GM12872 (cell line): ENCODE results near the gene ISM2.

Experiments used
- CTCF ChIP-seq: IDR thresholded peaks from 3 replicates; pipeline ENCODE4 v1.5.1; 2011; ENCODE audit warnings: low read depth, mild to moderate bottlenecking, low read length, moderate library complexity; ENCODE audit not compliant: insufficient read depth

The ISM2 gene

DNA sequence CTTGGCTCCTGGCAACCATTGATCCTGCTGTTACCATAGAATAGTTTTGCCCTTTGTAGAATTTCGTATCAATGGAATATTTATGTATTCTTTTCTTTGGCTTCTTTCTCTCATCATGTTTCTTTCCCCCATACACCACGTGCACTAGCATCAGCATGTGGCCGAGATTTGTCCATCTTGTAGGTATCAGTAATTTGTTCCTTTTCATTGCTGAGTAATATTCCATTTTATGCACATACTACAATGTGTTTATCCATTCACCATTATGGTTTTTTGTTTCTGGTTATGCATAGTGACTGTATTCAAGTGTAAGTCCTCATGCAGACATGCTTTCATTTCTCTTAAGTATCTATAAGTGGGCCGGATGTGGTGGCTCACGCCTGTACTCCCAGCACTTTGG lies 4.5 kb upstream of the ISM2 start:
- TF ChIP-seq CTCF = no peak

- no peak for TF ChIP-seq CTCF
These were observed 3.6 kb upstream of the ISM2 start for GRCh38 chr14:77502109-77502782.

GRCh38 chr14:77498984-77499527 lies 440 bp upstream of the ISM2 start:
- TF ChIP-seq CTCF = no peak

DNA sequence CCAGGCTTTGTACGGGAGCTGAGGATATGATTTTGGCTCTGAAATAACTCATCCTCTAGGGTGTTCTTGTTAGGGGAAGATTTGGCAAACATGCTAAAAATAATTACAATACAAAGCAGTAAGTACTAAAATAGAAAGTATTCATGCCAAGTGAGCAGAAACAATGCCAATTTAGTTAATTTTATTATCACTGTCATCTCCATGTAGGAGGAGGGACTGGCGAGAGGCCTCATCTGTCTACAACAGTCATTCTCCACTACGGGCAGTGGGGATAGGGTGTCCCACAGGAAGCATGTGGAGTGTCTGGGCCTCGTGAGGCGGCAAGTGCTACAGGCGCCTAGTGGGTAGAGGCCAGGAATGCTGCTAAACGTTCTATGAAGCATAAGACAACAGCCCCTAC lies 3.3 kb downstream of the ISM2 start:
- TF ChIP-seq CTCF = no peak

DNA sequence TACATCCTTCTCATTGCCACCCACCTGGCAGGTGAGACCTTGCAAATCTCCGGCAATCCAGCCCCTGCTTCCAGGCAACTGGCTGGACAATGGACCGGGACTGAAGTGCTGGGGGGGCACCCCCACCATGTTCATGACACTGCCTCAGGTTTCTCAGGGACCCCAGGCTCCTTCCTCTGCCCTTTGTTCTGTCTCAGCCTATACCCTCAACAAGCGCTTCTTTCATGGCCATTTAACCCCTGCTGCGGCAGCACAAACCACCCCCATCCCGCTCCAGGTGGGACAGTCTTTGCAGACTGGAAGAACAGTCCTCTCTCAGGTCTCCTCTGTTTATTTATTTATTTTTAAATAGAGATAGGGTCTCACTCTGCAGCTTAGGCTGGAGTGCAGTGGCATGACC lies 7.6 kb downstream of the ISM2 start:
- no peak for TF ChIP-seq CTCF

DNA sequence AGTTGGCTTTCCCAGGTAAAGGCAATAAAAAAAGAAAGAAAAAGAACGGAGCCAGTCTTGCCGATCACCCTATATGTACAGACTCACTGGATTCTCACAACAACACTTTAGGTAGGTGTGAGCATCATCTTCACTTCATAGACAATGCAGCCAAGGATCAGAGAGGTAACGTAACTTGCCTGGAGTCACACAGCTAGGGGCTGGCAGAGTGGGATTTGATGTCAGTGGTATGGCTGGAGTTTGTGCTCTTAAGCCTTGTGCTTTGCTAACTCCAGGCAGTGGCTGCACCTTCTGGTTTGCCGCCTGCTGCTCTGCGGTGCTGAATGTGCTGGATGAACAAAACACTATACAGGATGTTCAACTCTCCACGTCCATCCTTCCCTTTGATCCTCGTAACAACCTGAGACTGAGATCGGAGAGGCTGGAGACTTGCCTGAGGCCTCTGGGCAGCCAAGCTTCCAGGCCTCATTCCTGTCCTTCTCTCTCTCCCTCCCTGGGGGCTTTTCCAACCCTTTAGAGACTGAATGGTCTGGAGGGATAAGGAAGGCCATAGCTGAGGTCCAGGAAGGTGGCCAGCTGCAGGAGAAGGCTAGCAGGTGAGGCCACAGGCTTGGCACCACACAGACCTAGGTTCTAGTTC lies 8.1 kb downstream of the ISM2 start:
- no peak for TF ChIP-seq CTCF

DNA sequence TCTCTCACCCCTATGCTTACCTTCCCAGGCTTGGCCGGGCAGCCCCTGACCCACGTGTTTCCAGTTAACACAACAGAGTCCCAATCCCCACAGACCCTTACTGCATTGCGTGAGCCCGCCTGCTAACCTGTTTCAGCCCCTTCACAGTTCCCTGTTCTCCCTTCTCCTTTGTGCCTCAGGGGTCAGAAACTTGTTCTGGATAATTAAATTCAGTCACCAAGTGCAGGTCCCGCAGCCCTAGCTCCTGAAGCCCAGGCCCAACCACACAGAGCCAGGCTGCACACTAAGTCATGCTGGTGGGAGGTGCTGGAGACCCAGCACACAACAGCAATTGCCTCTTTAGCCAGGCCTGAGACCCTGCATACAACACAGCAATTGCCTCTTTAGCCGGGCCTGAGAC lies 9.6 kb downstream of the ISM2 start:
- TF ChIP-seq CTCF = no peak
